T1000 (cell line): ENCODE data around the gene CACNA1C.

ENCODE experiments used
- DNase-seq: peaks from one replicate; lab custom pipeline; 2025; ENCODE audit warnings: mixed read lengths; lab: John Stamatoyannopoulos, UW

The CACNA1C gene

DNA sequence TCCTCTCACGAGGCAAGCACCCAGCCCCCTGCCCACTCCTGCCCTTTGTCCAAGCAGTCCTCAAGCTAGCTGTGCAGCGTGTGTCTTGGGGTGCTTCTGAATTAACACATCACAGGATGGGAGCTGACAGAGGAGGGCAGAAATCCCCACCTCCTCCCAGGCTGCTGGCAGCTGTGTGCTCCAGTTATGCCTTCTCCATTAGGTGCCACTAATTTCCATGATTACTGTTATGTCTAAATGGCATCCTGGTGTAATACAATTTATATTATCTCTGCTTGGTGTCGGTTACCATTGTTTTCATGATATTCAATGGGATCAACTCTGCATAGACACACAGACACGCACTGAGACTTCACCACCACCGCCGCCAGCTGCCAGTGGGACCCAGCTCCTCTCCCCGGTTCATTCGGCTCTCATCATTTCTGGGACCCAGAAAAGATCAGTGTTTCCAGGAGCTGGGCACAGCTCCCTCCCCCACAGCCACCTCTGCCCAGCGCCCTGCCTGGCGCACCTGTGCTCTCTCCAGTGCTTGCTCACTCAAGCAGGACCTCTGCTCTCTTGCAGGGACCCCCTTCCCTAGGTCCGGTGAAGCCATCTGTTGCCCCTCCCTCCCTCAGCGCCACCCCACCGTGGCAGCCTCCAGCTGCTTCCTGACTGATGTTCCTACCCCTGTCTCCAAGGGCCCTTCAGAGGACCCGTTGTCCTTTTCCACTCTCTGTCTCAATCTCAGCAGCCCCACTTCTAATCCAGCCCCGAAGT is 574.5 kb downstream of the CACNA1C start:
- no peak for DNase-seq

DNA sequence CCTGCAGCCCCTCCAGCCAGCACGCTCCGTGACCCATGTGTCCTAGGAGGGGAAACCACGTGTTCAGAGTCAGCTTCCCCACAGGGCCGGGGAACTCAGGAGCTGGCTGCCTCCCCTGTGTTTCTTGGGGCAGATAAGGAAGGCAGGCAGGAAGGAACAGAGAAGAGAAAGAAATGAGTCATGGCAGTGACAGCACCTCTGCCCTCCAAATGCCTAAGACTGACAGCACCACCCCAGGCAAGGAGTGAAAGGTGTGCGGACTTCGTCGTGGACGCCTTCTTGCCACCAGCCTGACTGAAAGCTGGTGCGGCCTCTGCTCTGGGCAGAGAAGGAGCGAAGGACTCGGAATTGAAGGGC is 575.0 kb downstream of the CACNA1C start:
- no peak for DNase-seq

DNA sequence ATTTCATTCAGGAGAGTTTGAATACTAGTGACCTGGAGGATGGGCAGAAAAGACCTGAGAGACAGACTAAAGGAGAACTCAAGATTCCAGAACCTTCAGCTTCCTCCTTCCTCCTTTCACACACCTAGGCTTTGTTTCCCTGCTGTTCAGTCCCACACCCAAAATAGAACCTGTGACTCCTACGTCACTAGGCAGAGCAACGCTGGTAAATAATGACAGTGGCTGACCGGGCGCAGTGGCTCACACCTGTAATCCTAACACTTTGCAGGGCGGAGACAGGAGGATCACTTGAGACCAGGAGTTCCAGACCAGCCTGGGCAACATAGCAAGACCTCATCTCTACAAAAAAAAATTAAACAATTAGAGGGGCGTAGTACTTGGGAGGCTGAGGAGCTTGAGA is 575.6 kb downstream of the CACNA1C start:
- DNase-seq, result no peak

DNA sequence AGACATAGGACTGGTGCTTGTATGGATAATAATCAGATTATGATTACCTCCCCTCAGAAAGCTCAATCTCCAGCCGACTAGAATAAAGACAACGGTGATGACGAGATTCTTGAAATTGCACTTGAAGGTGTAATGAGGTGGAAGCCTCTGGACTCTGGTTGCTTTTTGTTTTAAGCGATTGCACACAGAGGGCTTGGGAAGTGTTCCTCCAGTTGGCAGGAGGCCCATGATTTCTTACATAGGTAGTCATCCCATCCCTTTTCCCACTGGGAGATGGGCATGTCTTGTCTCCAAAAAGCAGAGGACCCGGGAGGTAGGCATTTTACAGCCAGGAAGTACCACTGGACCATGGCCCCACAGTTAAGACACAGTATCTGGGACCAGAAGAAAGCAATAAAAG is 576.3 kb downstream of the CACNA1C start:
- DNase-seq, result no peak

DNA sequence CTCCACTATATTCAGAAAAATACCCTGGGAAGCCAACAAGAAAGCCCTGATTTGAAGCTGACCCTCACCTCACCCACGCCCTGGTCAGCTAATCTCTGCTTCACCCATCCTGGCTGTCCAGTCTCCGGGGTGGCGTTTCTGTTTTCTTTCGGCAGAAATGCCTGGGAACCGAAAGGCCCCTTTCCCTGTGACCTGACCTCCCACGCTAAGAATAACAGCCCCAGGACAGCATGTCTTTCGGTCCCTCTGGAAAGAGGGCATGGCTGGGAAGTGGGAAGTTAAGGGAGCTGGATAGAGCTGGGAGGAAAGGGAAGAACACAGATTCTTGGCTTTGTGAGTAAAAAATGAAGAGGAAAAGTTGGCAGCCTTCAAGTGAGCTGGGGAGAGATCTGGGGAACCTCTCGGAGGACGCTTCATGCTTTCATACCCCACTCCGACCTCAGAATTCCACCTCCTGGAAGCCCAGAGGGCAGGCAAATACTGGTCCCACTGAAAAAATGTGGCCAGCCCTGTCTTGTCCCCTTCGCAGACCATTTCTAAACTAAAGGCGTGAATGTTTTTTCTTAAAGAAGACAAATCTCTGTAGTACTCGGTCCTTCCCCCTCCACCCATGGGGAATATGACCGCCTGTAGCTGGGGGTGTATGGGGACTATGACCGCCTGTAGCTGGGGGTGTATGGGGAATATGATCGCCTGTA is 579.0 kb downstream of the CACNA1C start:
- DNase-seq, result no peak

DNA sequence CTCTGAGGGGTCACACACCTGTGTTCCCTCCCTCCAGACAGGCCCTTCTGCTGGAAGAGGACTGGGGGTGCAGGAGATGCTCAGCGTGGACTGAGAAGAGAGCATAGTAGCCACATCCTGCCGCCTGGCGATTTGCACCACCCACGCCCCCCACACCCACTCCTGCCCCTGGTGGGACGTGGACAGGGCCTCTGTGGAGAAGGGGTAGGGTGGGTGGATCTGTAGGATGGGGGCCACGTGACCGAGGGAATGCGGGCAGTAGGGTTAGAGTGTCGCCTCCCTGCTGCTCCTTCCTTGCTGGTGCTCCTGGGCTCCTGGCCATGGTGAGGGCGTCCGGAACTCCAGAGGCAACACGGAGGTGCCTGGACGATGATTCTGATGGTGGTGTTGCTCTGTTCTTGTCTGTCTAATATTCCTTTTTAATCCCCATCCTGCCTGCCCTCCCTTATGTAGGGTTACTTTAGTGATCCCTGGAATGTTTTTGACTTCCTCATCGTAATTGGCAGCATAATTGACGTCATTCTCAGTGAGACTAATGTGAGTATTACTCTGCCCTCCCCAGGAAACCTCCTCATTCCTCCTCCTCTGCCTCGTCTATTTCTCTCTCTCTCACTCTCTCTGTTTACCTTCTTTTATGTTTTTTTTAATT is 580.5 kb downstream of the CACNA1C start:
- DNase-seq, result no peak

DNA sequence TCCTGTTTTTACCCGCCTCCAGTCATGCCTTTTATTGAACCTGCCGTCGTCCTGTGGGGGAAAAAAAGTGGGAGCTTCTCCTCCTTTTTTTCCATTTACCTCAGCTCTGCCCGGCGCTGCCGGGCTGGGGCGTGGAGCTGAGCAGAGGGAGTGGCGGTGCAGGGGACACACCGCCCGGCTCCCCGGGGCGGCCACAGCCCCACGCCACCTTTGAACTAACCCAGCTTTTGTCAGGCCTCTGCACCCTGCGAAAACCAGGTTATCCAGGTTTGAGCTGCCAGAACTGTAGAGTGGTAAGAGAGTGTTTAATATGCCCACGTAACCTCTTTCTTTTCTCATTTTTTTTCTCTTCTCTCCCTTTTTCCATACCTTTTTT is 581.0 kb downstream of the CACNA1C start:
- DNase-seq, result no peak

DNA sequence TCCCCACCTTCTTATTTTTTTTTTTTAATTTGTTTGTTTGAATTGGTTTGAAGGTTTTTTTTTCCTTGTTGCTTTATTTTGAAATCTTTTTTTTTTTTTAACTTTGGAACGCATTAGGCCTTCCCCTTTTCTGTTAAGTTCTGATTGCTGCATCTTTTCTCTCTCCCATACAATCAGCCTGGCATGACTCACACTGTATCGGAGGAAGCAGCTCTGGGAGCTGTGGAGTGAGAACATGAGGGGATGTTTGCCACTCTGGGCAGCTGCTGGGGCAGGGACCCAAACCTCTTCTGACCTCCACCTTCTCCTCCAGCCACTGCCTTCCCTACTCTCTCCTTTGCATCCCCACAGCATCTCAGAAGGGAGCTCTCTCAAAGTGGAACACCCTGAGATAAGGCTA is 581.7 kb downstream of the CACNA1C start:
- DNase-seq, result no peak

DNA sequence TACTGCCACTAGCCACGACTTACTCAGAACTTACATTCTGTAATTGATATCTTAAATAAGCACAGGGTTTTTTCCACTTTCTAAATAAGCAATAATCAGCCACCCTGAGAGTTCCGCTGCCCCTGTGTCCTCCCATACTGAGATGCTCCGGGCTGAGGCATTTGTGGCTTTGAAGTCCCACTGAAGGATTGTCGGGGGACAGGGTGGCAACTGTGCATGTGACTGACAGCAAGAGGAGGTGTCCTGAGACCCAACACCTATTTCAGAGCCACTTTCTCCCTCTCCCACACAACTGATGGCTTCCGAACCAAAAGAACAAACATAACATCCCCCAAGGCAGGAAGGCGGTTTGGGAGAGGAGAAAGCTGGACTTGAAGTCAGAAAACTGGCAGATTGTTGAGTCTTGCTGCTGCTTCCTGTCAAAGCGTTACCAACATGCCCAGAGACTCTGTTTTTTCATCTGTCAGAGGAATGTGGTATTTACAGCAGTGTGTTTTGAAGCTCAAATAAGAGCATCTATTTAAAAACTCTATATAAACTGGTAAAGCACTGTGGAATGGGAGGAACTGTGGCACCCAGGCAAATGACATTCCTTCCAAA is 584.1 kb downstream of the CACNA1C start:
- no peak for DNase-seq

DNA sequence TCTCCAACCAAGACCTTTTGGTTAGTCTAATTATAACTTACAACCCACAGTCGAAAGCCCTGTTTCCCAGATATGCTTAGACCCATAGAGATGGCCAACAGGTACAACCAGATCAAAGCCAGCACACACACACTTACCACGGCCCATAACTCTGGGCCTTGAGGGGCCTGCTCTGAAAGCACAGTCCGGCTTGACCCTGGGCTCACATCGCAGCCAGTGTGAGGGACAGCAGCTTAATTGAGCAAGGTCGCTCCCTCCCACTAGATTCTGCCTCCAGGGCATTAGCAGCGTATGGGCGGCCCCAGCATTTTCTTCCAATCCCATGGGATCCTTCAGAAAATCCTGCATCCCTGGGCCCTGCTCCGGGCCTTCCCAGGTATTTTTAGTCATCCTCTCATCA is 584.6 kb downstream of the CACNA1C start:
- DNase-seq, result no peak

DNA sequence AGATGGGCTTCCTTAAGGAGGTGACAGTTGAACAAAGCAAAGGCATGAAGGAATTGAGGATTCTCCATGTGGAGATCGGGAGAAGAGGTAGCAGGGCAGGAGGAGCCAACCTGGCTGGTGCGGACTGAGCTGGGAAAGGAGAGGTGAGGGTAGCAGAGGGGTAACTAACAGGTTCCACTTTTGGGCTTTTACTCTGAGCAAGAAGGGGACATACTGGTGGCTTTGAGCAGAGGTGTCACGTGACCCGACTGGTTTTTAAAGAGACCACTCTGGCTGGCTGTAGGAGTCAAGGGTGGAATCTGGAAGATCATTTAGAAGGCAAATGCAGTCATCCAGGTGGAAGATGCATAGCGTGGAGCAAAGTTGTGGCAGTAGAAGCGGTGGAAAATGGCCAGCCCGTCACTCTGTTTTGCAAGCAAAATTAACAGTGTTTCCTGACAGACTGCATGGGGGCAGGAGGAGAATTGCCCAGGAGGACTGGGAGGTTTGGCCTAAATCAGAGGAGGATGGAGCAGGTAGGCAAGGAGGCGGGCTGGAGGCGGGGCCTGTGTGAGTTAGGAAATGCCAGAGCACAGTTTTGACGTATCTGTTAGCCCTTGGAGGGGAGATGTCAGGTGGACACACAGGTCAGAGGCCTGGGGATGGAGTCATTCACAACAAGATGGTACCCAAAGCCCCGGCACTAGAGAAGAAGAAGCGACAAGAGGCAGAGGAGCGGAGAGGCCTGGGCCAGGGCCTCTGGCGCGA is 585.7 kb downstream of the CACNA1C start:
- no peak for DNase-seq

DNA sequence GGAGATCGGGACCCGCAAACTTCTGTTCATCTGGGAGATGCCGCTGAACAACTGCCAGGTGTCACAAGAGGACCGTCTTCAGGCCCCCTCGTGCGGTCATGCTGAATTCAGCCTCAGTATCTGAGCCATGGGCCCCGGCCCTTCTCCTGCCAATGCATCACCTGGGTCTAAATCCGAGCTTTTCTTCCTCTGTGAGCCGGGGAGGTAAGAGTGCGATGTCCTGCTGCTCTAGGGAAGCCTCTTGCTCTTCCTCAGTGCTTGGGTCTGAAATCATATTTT is 586.2 kb downstream of the CACNA1C start:
- no peak for DNase-seq

DNA sequence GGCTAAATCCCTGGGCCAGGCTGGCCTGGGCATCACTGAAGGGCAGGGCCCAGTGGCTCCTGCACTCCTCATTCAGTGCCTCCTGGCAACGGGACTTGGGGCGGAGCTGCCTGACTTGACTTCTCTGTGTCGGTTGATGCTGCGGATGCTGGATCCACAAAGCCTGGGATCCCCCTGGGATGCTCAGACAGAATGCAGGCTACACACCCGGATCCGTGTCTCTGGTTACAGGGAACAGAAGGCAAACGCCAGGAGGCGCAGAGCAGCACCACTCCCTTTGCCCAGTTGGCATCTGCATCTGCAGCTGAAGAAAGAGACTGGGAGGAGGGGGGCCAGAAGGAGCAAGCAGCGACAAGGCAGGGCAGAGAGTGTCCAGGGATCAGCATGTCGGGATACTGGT is 587.5 kb downstream of the CACNA1C start:
- DNase-seq, result peak; percentile 85

DNA sequence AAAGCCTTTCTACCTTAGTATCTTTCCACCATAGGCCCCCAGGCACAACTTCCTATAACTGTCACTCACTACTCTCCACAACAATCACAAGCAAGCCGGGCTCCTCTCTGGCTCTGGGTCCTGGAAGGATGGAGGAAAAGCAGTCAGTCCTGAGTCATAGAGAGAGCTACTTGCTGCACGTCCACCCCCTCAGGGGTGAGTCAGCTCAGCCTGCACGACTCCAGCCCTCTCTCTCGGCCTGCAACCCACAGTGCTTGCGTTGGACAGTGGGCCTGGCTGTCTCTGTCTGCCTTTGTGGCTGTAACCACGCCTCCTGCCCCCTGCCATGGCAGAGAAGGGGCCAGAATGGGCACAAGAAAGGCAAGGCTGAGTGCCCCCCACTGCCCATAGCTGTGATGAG is 587.9 kb downstream of the CACNA1C start:
- DNase-seq, result peak; percentile 95

DNA sequence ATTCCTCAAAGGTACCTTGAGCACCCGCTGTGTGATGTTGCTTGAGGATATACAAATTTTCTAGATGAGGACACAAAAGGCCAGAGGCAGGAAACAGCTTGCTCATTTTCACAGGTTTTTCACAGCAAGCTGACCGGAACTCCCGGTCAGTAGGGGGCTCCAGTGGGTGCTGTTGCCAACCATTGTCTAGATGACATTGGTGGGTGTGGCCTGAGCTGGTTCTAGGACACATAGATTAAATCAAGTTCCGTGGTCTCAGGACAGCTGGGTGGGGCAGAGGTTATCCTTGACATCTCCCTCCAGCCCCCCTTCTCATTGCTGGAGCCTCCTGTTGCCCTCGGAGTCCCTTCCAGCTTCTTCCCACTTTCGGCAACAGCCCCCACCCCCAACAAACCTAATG is 588.4 kb downstream of the CACNA1C start:
- peak; percentile 27 for DNase-seq

DNA sequence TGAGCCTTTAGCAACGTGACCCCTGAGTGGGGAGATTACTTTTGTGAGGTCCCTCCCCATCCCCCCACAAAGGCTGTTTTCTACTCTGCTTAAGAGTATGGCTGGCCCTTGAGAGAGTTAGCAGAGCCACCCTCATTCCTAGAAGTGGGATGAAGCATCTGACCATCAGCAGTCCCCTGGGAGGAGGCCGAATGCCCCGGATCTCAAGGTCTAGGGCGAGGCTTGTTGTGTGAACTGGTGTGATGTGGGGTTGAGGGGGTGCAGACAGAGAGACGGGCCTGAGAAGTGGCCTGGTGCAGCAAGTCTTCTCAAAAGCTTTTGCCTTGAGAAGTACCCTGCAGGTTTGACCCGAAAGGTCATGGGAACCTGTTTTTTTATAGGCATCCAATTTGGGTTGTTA is 589.0 kb downstream of the CACNA1C start:
- DNase-seq, result no peak

DNA sequence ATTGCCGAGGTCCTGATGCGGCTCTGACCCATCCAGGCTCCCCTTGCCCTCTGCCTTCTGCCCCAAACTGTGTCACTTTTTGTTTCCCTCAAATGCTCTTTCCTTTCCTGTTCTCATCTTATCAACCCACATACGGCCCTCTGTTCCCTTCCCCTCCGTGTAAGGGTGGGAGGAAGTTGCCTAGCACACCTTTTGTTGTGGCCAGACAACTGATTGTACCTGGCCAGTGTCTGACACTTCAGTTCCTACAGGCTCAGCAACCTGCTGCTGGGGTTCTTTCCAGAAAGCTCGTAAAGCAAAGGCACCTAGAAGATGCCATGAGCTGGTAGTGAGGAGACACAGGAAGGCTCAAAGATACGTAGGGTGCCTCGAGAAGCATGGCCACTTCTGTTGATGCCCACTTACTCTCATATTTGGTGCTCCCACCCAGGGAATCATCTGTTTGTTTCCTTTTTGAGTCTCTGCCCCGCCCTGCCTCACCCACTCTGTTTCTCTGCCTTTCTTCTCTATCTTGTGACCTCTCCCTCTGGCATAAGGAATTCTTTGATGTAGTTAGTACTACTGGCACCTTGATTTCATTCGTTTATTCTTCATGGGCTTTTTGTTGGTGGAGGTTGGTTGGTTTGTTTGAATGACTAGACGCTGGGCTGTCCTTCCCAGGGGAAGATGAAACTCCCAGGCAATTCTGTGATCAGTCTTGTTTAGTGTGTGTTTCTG is 589.5 kb downstream of the CACNA1C start:
- no peak for DNase-seq

DNA sequence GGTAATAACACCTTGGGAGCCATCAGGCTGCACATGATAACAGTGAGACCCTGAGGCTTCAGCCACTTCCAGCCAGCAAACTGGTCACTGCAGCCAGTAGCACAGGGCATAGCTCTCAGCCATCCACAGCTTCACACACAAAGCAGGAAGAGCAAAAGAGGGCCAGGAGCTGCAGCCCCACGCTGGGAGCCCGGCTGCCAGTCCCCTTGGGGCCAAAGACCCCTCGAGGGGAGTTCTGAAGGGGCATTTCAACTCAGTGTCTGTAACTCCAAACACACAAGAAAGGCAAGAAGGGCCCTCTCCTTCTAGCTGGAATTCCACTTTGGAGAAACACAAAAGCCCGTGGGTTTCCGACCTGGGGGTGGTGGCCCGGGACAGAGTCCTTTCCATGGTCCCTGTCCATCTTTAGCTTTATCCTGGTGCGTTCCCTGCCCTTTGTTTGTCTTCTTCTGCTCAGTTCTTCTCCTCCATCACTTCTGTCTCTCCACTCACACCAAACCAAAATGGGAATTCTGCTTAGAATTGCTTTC is 590.2 kb downstream of the CACNA1C start:
- no peak for DNase-seq

DNA sequence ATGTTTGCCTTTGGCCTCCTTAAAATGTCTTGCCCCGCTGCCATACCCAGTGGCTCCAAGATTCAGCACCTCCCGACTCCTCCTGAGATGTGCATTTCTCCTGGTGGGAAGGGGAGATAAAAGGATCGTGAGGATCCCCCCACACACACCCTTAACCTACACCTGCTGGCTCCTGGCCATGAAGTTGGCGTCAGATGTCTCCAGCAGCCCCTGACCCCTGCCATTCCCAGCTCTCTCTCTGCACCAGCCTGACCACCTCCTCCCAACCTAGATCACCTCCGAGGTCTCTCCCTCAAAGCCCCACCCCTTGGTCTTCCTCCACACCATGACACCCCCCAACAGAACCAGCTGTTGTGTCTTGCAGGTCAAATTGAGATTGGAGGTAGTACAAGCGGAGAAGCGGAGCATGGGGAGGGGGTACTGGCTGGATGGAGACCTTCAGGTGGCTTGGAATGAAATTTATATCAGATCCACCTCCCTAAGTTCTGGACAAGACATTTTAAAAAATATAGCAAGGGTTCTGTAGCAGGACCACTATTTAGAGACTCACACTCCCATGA is 590.9 kb downstream of the CACNA1C start:
- DNase-seq, result no peak

DNA sequence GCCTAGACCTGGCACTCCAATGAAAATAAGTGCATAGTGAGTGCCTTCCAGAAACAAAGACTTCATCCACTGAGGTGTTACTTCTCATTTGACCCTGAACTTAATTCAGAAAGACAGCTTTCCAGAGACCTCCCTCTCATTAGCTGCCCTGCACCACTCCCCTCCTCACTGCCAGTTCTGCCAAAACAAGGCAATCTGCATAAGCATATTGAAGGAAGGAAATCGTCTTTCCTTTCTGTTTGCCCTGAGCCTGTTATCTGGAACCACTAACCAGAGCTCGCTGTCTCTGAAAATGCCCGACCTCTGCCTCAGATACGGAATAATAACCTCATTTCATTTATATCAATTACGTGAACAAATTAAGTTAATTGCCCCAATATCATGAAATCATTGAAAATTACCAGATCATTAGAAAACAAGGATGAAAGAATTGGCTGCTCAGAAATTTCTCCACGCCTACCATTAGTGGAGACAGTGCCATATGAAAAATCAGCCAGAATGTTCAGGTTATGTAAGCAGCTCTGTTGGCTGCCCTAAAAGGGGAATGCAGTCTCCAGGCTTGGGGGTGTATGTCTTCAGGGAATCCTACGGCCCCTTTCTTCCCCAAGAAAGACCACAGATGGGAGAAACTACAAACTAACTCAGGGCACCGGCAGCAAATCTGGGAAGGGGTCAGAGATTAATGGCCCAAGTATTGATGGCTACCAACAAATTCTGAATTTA is 592.1 kb downstream of the CACNA1C start:
- DNase-seq, result no peak

DNA sequence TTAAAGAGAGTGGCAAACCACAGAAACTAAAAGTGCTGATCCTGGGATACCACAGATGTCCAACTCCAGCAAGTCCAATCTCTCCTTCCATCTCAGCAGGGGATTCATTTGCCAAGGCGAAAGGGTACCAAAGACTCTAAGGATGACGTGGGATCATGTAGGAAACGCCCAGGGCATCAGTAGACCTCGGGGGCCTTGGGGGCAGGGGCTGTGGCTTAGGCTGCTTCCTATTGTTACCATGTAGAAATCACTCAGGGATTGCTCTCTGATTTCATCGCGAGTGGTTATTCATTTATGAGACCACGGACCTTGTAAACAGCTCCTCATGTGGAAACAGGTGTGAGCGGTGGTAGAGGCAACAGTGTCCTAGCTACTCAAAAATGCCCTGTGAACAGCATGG is 592.7 kb downstream of the CACNA1C start:
- no peak for DNase-seq
